Psoas muscle (tissue), 8 donors: ENCODE measurements around the gene ARHGEF7. TPM values are rescaled to one million over a fixed set of nuclear protein-coding genes. Genes with fewer than 3 reads are reported as not detected.

Source experiments
- ATAC-seq, 4 donors: fragments of 200-7000 bp; cut with Tn5 transposase; one replicate each; pipeline ENCODE4 v1.9.1; 2020; ENCODE audit warnings: moderate library complexity in 3 of 4, mild to moderate bottlenecking in 2 of 4
- DNase-seq, 2 donors: peaks; one replicate each; pipeline ENCODE4 v3.0.0-alpha.2; 2020
- H3K27ac ChIP-seq: fragments of 200-600 bp; one replicate; pipeline ENCODE4 v1.8.0; 2022
- H3K27me3 ChIP-seq, 3 donors: fragments of 200-600 bp in 1 of 3; one replicate each; pipeline versions ENCODE4 v1.6.1 to v1.8.0; 2013 to 2022; ENCODE audit warnings: low read length in 2 of 3, mild to moderate bottlenecking in 2 of 3, moderate library complexity in 1 of 3; ENCODE audit not compliant: insufficient read depth in 3 of 3
- H3K36me3 ChIP-seq, 2 donors: fragments of 200-600 bp in 1 of 2; one replicate each; pipeline versions ENCODE4 v1.6.1 to v1.8.0; 2013 to 2022; ENCODE audit warnings: low read depth in 1 of 2, mild to moderate bottlenecking in 1 of 2, moderate library complexity in 1 of 2; ENCODE audit not compliant: insufficient read depth in 1 of 2
- H3K4me1 ChIP-seq: fragments of 200-600 bp; one replicate; pipeline ENCODE4 v1.8.0; 2022
- H3K4me3 ChIP-seq: fragments of 200-600 bp; one replicate; pipeline ENCODE4 v1.8.0; 2022; ENCODE audit warnings: mild to moderate bottlenecking
- H3K9me3 ChIP-seq: fragments of 200-600 bp; one replicate; pipeline ENCODE4 v1.8.0; 2022
- WGBS, 3 donors: extraction: QIAGEN DNeasy Blood & Tissue Kit; methylation state at CpG; one replicate each; pipeline versions ENCODE4 v1.1.6 to v1.1.7; 2013; 5-methylcytosine and 5-hydroxymethylcytosine counted together
- intact Hi-C, 2 donors: fragments of 100-400 bp; cut with DNase I; formaldehyde crosslinking; loops; one replicate each; pipeline versions ENCODE4 v1.11.0 to v1.14.2; 2022
- polyA plus RNA-seq, 3 donors: library from polyadenylated mRNA; stranded (reverse); fragments of 200-250 nt; gene quantifications; one replicate each; pipeline ENCODE4 v1.2.3, GENCODE V29; 2013
- total RNA-seq, 4 donors: library from RNA; stranded (reverse); fragmentation: NEBNext Ultra II Directional in 2 of 4; extraction: Animal tissue kit (Norgen Biotek cat#: 25700) in 2 of 4; gene quantifications; one replicate each; pipeline versions ENCODE4 v1.2.1 to v1.2.4, GENCODE V29; 2021 to 2023
- TF ChIP-seq, protein P1 (sequence below): fragments of 200-600 bp; IDR thresholded peaks from one replicate; pipeline ENCODE4 v1.8.0; 2022; ENCODE audit warnings: antibody characterized with exemption
- donor health status: healthy with polysubstance abuse.
- donor health status: DM: no; HTN: no; CAD: no; lungs with moderate emphysema.
- donor health status: Bipolar disorder and iron deficiency.
- donor health status: healthy.
- donor health status: DM: yes; HTN: yes; CAD: no.
- donor health status: DM: no; HTN: no; CAD: no.
- donor health status: DM: no; HTN: no; CAD: no.
- donor health status: DM: yes; HTN: yes; CAD: no.

The ARHGEF7 gene
- total and polyA plus RNA-seq, 7 donors: 21.6 to 53.6 (median 46.8) TPM

- Histone ChIP-seq H3K4me3 (no peak overlapping the region), H3K9me3 (no peaks in the 10 kb centered on the region), H3K36me3 (no peaks in the 10 kb centered on the region), H3K27me3 (no peaks in the 10 kb centered on the region), H3K4me1 (peaks cover 37% of the 10 kb centered on the region), H3K27ac (peak overlapping the region; percentile 13)
- DNase-seq (no peak), ATAC-seq (no peak)
- WGBS, 3 donors: 76 to 88% (median 81%) methylated on average over 6 of the region's 6 CpGs
- intact Hi-C loops: no loop called here
- TF ChIP-seq, protein P1, sequence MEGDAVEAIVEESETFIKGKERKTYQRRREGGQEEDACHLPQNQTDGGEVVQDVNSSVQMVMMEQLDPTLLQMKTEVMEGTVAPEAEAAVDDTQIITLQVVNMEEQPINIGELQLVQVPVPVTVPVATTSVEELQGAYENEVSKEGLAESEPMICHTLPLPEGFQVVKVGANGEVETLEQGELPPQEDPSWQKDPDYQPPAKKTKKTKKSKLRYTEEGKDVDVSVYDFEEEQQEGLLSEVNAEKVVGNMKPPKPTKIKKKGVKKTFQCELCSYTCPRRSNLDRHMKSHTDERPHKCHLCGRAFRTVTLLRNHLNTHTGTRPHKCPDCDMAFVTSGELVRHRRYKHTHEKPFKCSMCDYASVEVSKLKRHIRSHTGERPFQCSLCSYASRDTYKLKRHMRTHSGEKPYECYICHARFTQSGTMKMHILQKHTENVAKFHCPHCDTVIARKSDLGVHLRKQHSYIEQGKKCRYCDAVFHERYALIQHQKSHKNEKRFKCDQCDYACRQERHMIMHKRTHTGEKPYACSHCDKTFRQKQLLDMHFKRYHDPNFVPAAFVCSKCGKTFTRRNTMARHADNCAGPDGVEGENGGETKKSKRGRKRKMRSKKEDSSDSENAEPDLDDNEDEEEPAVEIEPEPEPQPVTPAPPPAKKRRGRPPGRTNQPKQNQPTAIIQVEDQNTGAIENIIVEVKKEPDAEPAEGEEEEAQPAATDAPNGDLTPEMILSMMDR: no peak
These were observed 25.5 kb downstream of the ARHGEF7 start for GRCh38 chr13:111140562-111141105.

GRCh38 chr13:111142472-111142871 is 27.4 kb downstream of the ARHGEF7 start:
- ATAC-seq (peak; percentile 68 to 79 (median 74)), DNase-seq (no peak)
- WGBS, 3 donors: 70 to 81% (median 81%) methylated on average over 1 of the region's 1 CpG
- Histone ChIP-seq H3K36me3 (no peaks in the 10 kb centered on the region), H3K9me3 (no peaks in the 10 kb centered on the region), H3K4me3 (no peak overlapping the region), H3K27ac (peak overlapping the region; percentile 46), H3K4me1 (peaks cover 40% of the 10 kb centered on the region), H3K27me3 (no peaks in the 10 kb centered on the region)
- TF ChIP-seq, protein P1: no peak
- intact Hi-C loops: no loop called here

DNA sequence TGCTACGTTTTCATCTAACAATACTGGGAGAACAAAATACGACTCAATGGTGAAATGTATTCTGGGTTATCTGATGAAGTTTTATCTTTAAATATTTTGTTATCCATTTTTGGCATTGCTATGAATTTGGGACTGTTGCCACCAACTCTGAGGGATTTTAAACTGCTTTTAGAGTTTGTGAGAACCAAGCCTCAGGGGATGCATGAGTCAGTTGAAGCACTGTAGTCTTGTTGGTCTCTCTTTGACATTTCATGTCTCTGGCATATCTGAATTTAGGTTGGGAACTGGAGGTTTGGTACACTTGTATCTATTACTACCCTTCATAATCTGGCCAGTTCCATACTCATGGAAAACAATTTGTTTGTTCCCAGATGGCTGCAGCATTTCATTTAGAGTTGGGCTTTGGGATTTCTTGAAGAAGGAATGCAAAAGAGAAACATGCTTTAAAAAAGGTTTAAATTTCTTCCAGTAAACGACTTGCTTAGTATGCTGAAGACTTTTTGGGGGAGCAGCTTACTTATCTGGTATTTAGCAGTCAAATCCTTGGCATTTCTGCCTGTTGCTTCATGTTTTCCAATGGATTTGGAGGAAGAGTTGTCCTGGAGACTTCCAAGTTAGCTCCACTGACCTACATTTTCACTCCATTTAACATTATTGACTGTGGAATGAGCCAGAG is 28.9 kb downstream of the ARHGEF7 start:
- H3K27me3 ChIP-seq: no peaks in the 10 kb centered on the region
- no peak for DNase-seq
- peak overlapping the region; percentile 46 for H3K27ac ChIP-seq
- no peak overlapping the region for H3K4me3 ChIP-seq
- WGBS, 3 donors: 61 to 76% (median 73%) methylated on average over 3 of the region's 3 CpGs
- H3K4me1 ChIP-seq: peaks cover 40% of the 10 kb centered on the region
- no peaks in the 10 kb centered on the region for H3K36me3 ChIP-seq
- no peaks in the 10 kb centered on the region for H3K9me3 ChIP-seq
- TF ChIP-seq, protein P1: no peak
- intact Hi-C loops: no loop called here
- no peak for ATAC-seq

DNA sequence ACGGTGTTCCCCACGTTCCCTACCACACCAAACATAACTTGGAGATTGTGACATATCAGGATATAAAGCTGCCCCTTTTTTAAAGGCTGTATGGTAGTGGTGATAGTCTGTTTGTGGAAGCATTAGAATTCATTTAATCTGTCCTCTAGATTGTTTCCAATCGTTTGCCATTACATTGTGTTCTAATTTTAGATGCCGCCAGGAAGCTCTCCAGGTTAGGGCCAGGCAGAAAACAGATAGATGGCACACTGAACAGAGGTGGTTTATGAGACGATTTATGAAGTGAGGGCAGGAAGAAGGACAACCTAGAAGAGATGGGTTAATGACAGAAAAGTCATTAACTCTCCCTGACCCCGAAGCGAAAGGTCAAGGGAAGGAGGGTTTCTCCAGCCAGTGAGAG is 30.0 kb downstream of the ARHGEF7 start:
- no peaks in the 10 kb centered on the region for H3K27me3 ChIP-seq
- H3K27ac ChIP-seq: peak overlapping the region; percentile 68
- TF ChIP-seq, protein P1: no peak
- ATAC-seq: peak; percentile 37 to 46 (median 40)
- peaks cover 38% of the 10 kb centered on the region for H3K4me1 ChIP-seq
- no peak overlapping the region for H3K4me3 ChIP-seq
- WGBS, 3 donors: 34 to 43% (median 37%) methylated on average over 7 of the region's 7 CpGs
- no peaks in the 10 kb centered on the region for H3K9me3 ChIP-seq
- no peaks in the 10 kb centered on the region for H3K36me3 ChIP-seq
- intact Hi-C loops: no loop called here
- no peak for DNase-seq
